WTC11 (cell line): ENCODE data around the gene DISP3. TPM values are rescaled to one million over a fixed set of nuclear protein-coding genes. Genes with fewer than 3 reads are reported as not detected.

ENCODE experiments used
- ATAC-seq: fragments of 200-7000 bp; cut with Tn5 transposase; 2 replicates; pipeline ENCODE4 v1.10.0; 2021; ENCODE audit warnings: mild to moderate bottlenecking, moderate library complexity
- CTCF ChIA-PET: fragments of 300-600 bp; sonication (Branson Sonifier 250); formaldehyde crosslinking; loops from one replicate; lab custom pipeline; 2021; ENCODE audit warnings: antibody characterized with exemption; lab: Charles Lee
- POLR2A ChIA-PET: fragments of 350-600 bp; sonication (Branson Sonifier 250); formaldehyde crosslinking; loops from one replicate; lab custom pipeline; 2021; ENCODE audit warnings: antibody characterized with exemption; lab: Charles Lee
- DNase-seq: peaks from one replicate; pipeline ENCODE4 v3.0.0; 2021; ENCODE audit warnings: low spot score
- H3K27ac Mint-ChIP-seq: 2 replicates; pipeline ENCODE4 v1.8.0; 2021; ENCODE audit warnings: mixed read lengths
- H3K27me3 Mint-ChIP-seq: 2 replicates; pipeline ENCODE4 v1.8.0; 2021; ENCODE audit warnings: low read depth, mild to moderate bottlenecking, moderate library complexity, mixed read lengths
- H3K36me3 Mint-ChIP-seq: 2 replicates; pipeline ENCODE4 v1.8.0; 2021; ENCODE audit warnings: mixed read lengths
- H3K4me1 Mint-ChIP-seq: 2 replicates; pipeline ENCODE4 v1.8.0; 2022; ENCODE audit warnings: mixed read lengths
- H3K4me3 Mint-ChIP-seq: 2 replicates; pipeline ENCODE4 v1.8.0; 2021; ENCODE audit warnings: mild to moderate bottlenecking, moderate library complexity, mixed read lengths
- H3K9me3 Mint-ChIP-seq: 2 replicates; pipeline ENCODE4 v1.8.0; 2021; ENCODE audit warnings: mixed read lengths
- ARID4B ChIP-seq: sonication (generic); formaldehyde crosslinking; IDR thresholded peaks from 2 replicates; pipeline ENCODE4 v1.8.0; 2023; ENCODE audit warnings: missing genetic modification reagents, mild to moderate bottlenecking, borderline replicate concordance
- ATF2 ChIP-seq: sonication (generic); formaldehyde crosslinking; IDR thresholded peaks from 2 replicates; pipeline ENCODE4 v1.8.1; 2022; ENCODE audit warnings: low read depth, missing genetic modification reagents, borderline replicate concordance
- CBFB ChIP-seq: sonication (generic); formaldehyde crosslinking; IDR thresholded peaks from 2 replicates; pipeline ENCODE4 v1.8.1; 2022; ENCODE audit warnings: mild to moderate bottlenecking, low read depth, missing genetic modification reagents
- ELF4 ChIP-seq: sonication (generic); formaldehyde crosslinking; IDR thresholded peaks from 2 replicates; pipeline ENCODE4 v1.8.1; 2022; ENCODE audit warnings: low read depth, mild to moderate bottlenecking, moderate library complexity, missing genetic modification reagents
- GRHL2 ChIP-seq: fragments of 250-450 bp; sonication (Bioruptor Pico); IDR thresholded peaks from 2 replicates; pipeline ENCODE4 v1.8.0; 2022; ENCODE audit warnings: mild to moderate bottlenecking, moderate library complexity; ENCODE audit not compliant: insufficient replicate concordance, severe bottlenecking
- NFE2L1 ChIP-seq: sonication (generic); formaldehyde crosslinking; IDR thresholded peaks from 2 replicates; pipeline ENCODE4 v1.8.1; 2023; ENCODE audit warnings: missing genetic modification reagents
- NR2C2 ChIP-seq: sonication (generic); formaldehyde crosslinking; IDR thresholded peaks from 2 replicates; pipeline ENCODE4 v1.8.0; 2022; ENCODE audit warnings: mild to moderate bottlenecking, missing genetic modification reagents
- RORB ChIP-seq: fragments of 250-450 bp; sonication (Bioruptor Pico); IDR thresholded peaks from 2 replicates; pipeline ENCODE4 v1.9.0; 2021; ENCODE audit warnings: mild to moderate bottlenecking
- SMAD3 ChIP-seq: sonication (generic); formaldehyde crosslinking; IDR thresholded peaks from 2 replicates; pipeline ENCODE4 v1.8.0; 2022; ENCODE audit warnings: missing genetic modification reagents, mild to moderate bottlenecking, borderline replicate concordance
- SMAD4 ChIP-seq: sonication (generic); formaldehyde crosslinking; IDR thresholded peaks from 2 replicates; pipeline ENCODE4 v1.8.0; 2022; ENCODE audit warnings: mild to moderate bottlenecking, missing genetic modification reagents
- TEAD4 ChIP-seq: sonication (generic); formaldehyde crosslinking; IDR thresholded peaks from 2 replicates; pipeline ENCODE4 v1.8.0; 2022; ENCODE audit warnings: mild to moderate bottlenecking, missing genetic modification reagents
- TP53 ChIP-seq: sonication (generic); formaldehyde crosslinking; IDR thresholded peaks from 2 replicates; pipeline ENCODE4 v1.8.1; 2023; ENCODE audit warnings: mild to moderate bottlenecking, missing genetic modification reagents
- USF1 ChIP-seq: sonication (generic); formaldehyde crosslinking; IDR thresholded peaks from 2 replicates; pipeline ENCODE4 v1.8.0; 2022; ENCODE audit warnings: mild to moderate bottlenecking, missing genetic modification reagents
- ZNF232 ChIP-seq: sonication (generic); formaldehyde crosslinking; IDR thresholded peaks from 2 replicates; pipeline ENCODE4 v1.8.0; 2022; ENCODE audit warnings: mild to moderate bottlenecking, missing genetic modification reagents
- ZNF263 ChIP-seq: sonication (generic); formaldehyde crosslinking; IDR thresholded peaks from 2 replicates; pipeline ENCODE4 v1.8.1; 2022; ENCODE audit warnings: low read depth, mild to moderate bottlenecking, moderate library complexity, missing genetic modification reagents
- total RNA-seq: library from RNA; stranded (reverse); gene quantifications from 3 replicates; pipeline ENCODE4 v1.2.3, GENCODE V29; 2021
- TF ChIP-seq, protein P1 (sequence below): fragments of 250-450 bp; sonication (Bioruptor Pico); IDR thresholded peaks from 2 replicates; pipeline ENCODE4 v1.9.0; 2021; ENCODE audit warnings: mild to moderate bottlenecking
- TF ChIP-seq, protein P2 (sequence below): fragments of 200-600 bp; IDR thresholded peaks from 2 replicates; pipeline ENCODE4 v1.8.0; 2022; ENCODE audit warnings: antibody characterized with exemption

Gene DISP3
- total RNA-seq, 1 experiment from 2014 or later, result 6.0 TPM

DNA sequence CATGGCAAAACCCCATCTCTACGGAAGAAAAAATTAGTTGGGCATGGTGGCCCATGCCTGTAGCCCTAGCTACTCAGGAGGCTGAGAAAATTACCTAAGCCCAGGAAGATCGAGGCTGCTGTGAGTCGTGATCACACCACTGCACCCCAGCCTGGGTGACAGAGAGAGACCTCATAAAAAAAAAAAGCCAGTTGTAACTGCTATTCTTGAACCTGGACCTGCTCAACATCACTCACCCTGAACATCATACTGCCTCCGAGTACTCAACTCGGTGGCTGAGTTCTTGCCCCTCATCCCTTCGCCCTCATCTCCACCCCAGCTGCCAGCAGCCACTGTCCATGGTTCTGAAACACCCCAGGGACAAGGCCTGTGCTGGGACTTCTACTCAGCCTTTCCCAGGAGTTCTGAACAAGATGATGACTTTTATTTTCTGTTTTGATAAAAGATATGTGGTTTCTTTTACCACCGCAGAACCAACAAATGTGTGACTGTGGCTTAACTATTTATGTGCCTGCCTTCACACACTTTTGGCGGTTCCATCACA, 5.4 kb upstream of the DISP3 start (continued):
- TF ChIP-seq, protein P1, sequence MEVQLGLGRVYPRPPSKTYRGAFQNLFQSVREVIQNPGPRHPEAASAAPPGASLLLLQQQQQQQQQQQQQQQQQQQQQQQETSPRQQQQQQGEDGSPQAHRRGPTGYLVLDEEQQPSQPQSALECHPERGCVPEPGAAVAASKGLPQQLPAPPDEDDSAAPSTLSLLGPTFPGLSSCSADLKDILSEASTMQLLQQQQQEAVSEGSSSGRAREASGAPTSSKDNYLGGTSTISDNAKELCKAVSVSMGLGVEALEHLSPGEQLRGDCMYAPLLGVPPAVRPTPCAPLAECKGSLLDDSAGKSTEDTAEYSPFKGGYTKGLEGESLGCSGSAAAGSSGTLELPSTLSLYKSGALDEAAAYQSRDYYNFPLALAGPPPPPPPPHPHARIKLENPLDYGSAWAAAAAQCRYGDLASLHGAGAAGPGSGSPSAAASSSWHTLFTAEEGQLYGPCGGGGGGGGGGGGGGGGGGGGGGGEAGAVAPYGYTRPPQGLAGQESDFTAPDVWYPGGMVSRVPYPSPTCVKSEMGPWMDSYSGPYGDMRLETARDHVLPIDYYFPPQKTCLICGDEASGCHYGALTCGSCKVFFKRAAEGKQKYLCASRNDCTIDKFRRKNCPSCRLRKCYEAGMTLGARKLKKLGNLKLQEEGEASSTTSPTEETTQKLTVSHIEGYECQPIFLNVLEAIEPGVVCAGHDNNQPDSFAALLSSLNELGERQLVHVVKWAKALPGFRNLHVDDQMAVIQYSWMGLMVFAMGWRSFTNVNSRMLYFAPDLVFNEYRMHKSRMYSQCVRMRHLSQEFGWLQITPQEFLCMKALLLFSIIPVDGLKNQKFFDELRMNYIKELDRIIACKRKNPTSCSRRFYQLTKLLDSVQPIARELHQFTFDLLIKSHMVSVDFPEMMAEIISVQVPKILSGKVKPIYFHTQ (CRISPR knock-in tag), result no peak
- TF ChIP-seq ZNF232 (CRISPR knock-in tag) (0 out of 2 replicates have a peak, but pooled peaks have one; percentile 57), CBFB (CRISPR knock-in tag) (no peak), ARID4B (CRISPR knock-in tag) (0 out of 2 replicates have a peak, but pooled peaks have one; percentile 54), ZNF263 (CRISPR knock-in tag) (peak; percentile 40; the same call in 1 of the 2 replicates), NFE2L1 (CRISPR knock-in tag) (peak; percentile 53; the same call in 1 of the 2 replicates), TEAD4 (CRISPR knock-in tag) (peak; percentile 56; the same call in 1 of the 2 replicates), SMAD3 (CRISPR knock-in tag) (0 out of 2 replicates have a peak, but pooled peaks have one; percentile 67), ATF2 (CRISPR knock-in tag) (no peak), SMAD4 (CRISPR knock-in tag) (no peak), GRHL2 (CRISPR knock-in tag) (no peak), TP53 (CRISPR knock-in tag) (peak; percentile 87; the same call in 1 of the 2 replicates)
- TF ChIP-seq, protein P2, sequence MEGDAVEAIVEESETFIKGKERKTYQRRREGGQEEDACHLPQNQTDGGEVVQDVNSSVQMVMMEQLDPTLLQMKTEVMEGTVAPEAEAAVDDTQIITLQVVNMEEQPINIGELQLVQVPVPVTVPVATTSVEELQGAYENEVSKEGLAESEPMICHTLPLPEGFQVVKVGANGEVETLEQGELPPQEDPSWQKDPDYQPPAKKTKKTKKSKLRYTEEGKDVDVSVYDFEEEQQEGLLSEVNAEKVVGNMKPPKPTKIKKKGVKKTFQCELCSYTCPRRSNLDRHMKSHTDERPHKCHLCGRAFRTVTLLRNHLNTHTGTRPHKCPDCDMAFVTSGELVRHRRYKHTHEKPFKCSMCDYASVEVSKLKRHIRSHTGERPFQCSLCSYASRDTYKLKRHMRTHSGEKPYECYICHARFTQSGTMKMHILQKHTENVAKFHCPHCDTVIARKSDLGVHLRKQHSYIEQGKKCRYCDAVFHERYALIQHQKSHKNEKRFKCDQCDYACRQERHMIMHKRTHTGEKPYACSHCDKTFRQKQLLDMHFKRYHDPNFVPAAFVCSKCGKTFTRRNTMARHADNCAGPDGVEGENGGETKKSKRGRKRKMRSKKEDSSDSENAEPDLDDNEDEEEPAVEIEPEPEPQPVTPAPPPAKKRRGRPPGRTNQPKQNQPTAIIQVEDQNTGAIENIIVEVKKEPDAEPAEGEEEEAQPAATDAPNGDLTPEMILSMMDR, result no peak
- TF ChIP-seq, all 79 proteins: peak for 11

GRCh38 chr1:11474826-11475225, 4.1 kb upstream of the DISP3 start:
- CTCF ChIA-PET, result interaction anchor here (0.9 kb wide), 2 partner anchors 98 to 169 kb away, joined by 3 to 4 read pairs; no protein-coding TSS in a partner anchor
- TF ChIP-seq ATF2 (CRISPR knock-in tag) (no peak), NR2C2 (CRISPR knock-in tag) (no peak), USF1 (no peak), ELF4 (no peak), RORB (no peak)
- TF ChIP-seq, all 79 proteins: peak for 0
- H3K36me3 Mint-ChIP-seq, result no peaks in the 10 kb centered on the region
- ATAC-seq (no peak), DNase-seq (no peak)
- H3K27me3 Mint-ChIP-seq, result peaks cover 26% of the 10 kb centered on the region
- POLR2A ChIA-PET, result no interaction called here
- no peaks in the 10 kb centered on the region for H3K4me1 Mint-ChIP-seq
- H3K4me3 Mint-ChIP-seq, result no peak overlapping the region
- no peaks in the 10 kb centered on the region for H3K9me3 Mint-ChIP-seq
- no peak overlapping the region for H3K27ac Mint-ChIP-seq
